GM21381 (cell line): ENCODE measurements around the gene HSPA1B.
"Not testable (repeated sequence)": the region's sequence is repeated elsewhere in the genome, so short reads cannot be mapped to it uniquely, and the experiment has no call there.

Experiments used
- ATAC-seq: cut with Tn5 transposase; IDR thresholded peaks from one replicate; pipeline ENCODE4 v1.9.1; 2021; ENCODE audit warnings: mild to moderate bottlenecking, moderate library complexity; ENCODE audit not compliant: unreplicated experiment

Gene HSPA1B

GRCh38 chr6:31825553-31825952 lies 2.0 kb upstream of the HSPA1B start:
- ATAC-seq, result no peak

DNA sequence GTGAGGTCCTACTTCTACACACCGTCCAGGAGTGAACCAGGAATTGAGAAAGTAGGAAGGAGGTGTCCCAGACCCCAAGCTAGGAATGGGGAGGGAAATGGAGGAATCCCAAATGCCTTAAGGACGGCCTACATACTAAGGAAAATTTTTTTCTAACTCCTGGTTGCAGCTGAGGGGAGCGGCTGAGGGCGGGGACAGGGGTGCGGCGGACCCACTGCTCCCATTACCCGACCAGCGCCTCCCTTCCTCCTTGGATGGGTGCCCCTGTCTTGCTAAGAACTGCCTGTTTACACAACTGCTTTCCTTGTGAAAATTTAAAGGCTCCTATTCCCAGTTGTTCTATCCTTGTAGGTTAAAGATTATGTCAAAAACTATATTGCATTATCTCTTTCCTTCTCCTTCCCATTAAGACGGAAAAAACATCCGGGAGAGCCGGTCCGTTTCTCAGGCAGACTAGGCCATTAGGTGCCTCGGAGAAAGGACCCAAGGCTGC lies 699 bp upstream of the HSPA1B start:
- ATAC-seq, result peak; percentile 7

GRCh38 chr6:31829633-31830283 lies 2.2 kb downstream of the HSPA1B start:
- no peak for ATAC-seq

DNA sequence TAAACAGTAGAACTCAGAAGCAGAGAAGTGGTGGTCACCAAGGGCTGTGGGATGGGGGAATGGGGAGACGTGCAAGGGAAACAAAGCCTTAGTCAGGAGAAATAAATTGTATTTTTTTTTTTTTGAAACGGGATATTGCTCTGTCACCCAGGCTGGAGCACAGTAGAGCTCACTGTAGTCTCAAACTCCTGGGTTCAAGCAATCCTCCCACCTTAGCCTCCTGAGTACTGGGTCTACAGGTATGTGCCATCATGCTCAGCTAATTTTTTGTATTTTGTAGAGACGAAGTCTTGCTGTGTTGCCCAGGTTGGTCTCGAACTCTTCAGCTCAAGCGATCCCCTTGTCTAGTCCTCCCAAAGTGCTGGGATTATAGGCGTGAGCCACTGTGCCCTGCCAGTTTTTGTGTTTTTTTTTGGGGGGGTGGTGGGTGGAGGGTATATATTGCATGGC lies 3.4 kb downstream of the HSPA1B start:
- ATAC-seq, result no peak

GRCh38 chr6:31831350-31832215 lies 4.0 kb downstream of the HSPA1B start:
- no peak for ATAC-seq

DNA sequence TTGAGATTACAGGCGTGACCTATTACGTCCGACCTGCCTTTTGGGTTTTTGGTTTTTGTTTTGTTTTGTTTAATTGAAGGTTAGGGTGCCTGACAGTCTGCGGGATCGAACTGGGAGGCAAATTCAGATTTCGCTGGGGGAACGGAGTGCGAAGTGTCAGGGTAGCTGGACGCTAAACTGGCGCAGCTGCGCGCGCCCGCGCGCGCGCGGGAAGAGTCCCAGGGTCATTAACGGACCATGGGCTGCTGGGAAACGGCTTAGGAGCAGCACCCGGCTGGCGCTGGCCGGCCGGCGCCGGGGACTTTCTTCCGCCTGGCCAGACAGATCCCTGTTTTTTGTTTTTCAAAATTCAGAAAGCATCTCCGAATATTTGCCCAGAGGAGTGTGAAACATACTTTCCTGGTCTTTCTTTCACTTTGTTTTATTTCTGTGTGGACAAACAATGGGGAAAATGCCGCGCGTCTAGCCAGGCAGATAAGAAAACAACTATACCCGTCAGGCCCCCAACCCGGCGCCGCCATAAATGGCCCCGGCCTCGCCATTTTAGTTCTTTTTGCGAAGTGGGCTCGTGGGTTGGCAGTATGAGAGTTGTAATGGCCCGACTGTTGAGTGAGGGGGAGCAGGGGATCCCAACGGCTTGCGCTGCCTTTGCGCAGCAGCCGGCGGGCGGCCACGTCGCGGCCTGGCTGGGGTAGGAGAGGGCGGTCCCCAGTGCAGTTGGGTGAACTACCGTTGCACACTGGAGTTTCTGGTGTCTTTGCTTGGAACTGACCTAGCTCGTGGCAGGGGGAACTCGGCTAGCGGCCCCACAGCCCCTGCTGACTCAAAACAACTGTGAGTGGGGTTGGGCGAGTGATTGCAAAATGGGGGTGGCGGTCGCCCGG lies 7.1 kb downstream of the HSPA1B start:
- peak; percentile 42 for ATAC-seq

- ATAC-seq, result no peak
These were observed 8.5 kb downstream of the HSPA1B start for GRCh38 chr6:31836047-31836473.

GRCh38 chr6:31836474-31837368 lies 9.2 kb downstream of the HSPA1B start:
- no peak for ATAC-seq

- no peak for ATAC-seq
These were observed 10.0 kb downstream of the HSPA1B start for GRCh38 chr6:31837369-31838113.

- not testable (repeated sequence) for ATAC-seq
These were observed 10.6 kb downstream of the HSPA1B start for GRCh38 chr6:31838114-31838553.

DNA sequence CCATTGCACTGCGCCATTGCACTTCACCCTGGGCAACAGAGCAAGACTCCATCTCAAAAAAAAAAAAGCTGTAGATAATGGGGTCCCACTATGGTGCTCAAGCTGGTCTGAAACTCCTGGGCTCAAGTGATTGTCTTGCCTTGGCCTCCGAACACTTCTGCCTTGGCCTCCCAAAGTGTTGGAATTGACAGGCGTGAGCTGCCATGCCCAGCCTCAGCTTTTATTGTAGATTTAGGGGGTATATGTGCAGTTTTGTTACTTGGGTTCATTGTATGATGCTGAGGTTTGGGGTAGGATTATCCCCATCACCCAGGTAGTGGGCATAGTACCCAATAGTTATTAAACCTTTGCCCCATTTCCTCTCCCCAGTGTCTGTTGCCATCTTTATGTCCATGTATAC lies 11.4 kb downstream of the HSPA1B start:
- no peak for ATAC-seq

GRCh38 chr6:31839779-31840126 lies 12.2 kb downstream of the HSPA1B start:
- not testable (repeated sequence) for ATAC-seq

GRCh38 chr6:31842053-31842452 lies 14.5 kb downstream of the HSPA1B start:
- no peak for ATAC-seq

GRCh38 chr6:31844507-31844906 lies 17.0 kb downstream of the HSPA1B start:
- ATAC-seq, result no peak

GRCh38 chr6:31847276-31847978 lies 19.9 kb downstream of the HSPA1B start:
- ATAC-seq, result no peak

GRCh38 chr6:31850765-31851484 lies 23.4 kb downstream of the HSPA1B start:
- ATAC-seq, result no peak

- no peak for ATAC-seq
These were observed 23.9 kb downstream of the HSPA1B start for GRCh38 chr6:31851485-31851832.
